ENCODE results near the gene FXYD3.
"Not testable (repeated sequence)": the region's sequence is repeated elsewhere in the genome, so short reads cannot be mapped to it uniquely, and the experiment has no call there.

The FXYD3 gene

GRCh38 chr19:35103614-35104013, 12.0 kb upstream of the FXYD3 start:
- H3K4me1 ChIP-seq (ENCODE audit: control insufficient read depth, insufficient read depth, low read length): peaks cover 23% of the 10 kb centered on the region
- not testable (repeated sequence) for H3K9me3 ChIP-seq (ENCODE audit: control insufficient read depth, low read length); H3K36me3 ChIP-seq (ENCODE audit: control insufficient read depth, insufficient read depth, low read length); H3K9ac ChIP-seq (ENCODE audit: low read length); H3K27me3 ChIP-seq (ENCODE audit: control insufficient read depth, insufficient read depth, low read length); H3K4me3 ChIP-seq (ENCODE audit: low read length)

- no peaks in the 10 kb centered on the region for H3K36me3 ChIP-seq (ENCODE audit: control insufficient read depth, insufficient read depth, low read length)
- no peaks in the 10 kb centered on the region for H3K27me3 ChIP-seq (ENCODE audit: control insufficient read depth, insufficient read depth, low read length)
- H3K9ac ChIP-seq (ENCODE audit: low read length): no peak overlapping the region
- H3K9me3 ChIP-seq (ENCODE audit: control insufficient read depth, low read length): no peaks in the 10 kb centered on the region
- H3K4me3 ChIP-seq (ENCODE audit: low read length): no peak overlapping the region
- H3K4me1 ChIP-seq (ENCODE audit: control insufficient read depth, insufficient read depth, low read length): peaks cover 27% of the 10 kb centered on the region
Observed at GRCh38 chr19:35104361-35104760, 11.3 kb upstream of the FXYD3 start.

- H3K4me1 ChIP-seq (ENCODE audit: control insufficient read depth, insufficient read depth, low read length): peaks cover 33% of the 10 kb centered on the region
- H3K36me3 ChIP-seq (ENCODE audit: control insufficient read depth, insufficient read depth, low read length): no peaks in the 10 kb centered on the region
- H3K27me3 ChIP-seq (ENCODE audit: control insufficient read depth, insufficient read depth, low read length): no peaks in the 10 kb centered on the region
- H3K4me3 ChIP-seq (ENCODE audit: low read length): no peak overlapping the region
- no peak overlapping the region for H3K9ac ChIP-seq (ENCODE audit: low read length)
- H3K9me3 ChIP-seq (ENCODE audit: control insufficient read depth, low read length): no peaks in the 10 kb centered on the region
Observed at GRCh38 chr19:35105047-35105410, 10.6 kb upstream of the FXYD3 start.

- H3K36me3 ChIP-seq (ENCODE audit: control insufficient read depth, insufficient read depth, low read length): no peaks in the 10 kb centered on the region
- H3K9ac ChIP-seq (ENCODE audit: low read length): no peak overlapping the region
- H3K4me1 ChIP-seq (ENCODE audit: control insufficient read depth, insufficient read depth, low read length): peaks cover 33% of the 10 kb centered on the region
- H3K27me3 ChIP-seq (ENCODE audit: control insufficient read depth, insufficient read depth, low read length): no peaks in the 10 kb centered on the region
- no peak overlapping the region for H3K4me3 ChIP-seq (ENCODE audit: low read length)
- no peaks in the 10 kb centered on the region for H3K9me3 ChIP-seq (ENCODE audit: control insufficient read depth, low read length)
Observed at GRCh38 chr19:35105411-35106290, 10.0 kb upstream of the FXYD3 start.

- Histone ChIP-seq H3K9ac (ENCODE audit: low read length) (no peak overlapping the region), H3K4me3 (ENCODE audit: low read length) (no peak overlapping the region)
Observed at GRCh38 chr19:35106291-35106583, 9.4 kb upstream of the FXYD3 start.

GRCh38 chr19:35106898-35107541, 8.6 kb upstream of the FXYD3 start:
- no peak overlapping the region for H3K9ac ChIP-seq (ENCODE audit: low read length)

More at GRCh38 chr19:35106291-35106583, 9.4 kb upstream of the FXYD3 start:
- Histone ChIP-seq H3K36me3 (ENCODE audit: control insufficient read depth, insufficient read depth, low read length) (no peaks in the 10 kb centered on the region), H3K9me3 (ENCODE audit: control insufficient read depth, low read length) (no peaks in the 10 kb centered on the region), H3K27me3 (ENCODE audit: control insufficient read depth, insufficient read depth, low read length) (no peaks in the 10 kb centered on the region), H3K4me1 (ENCODE audit: control insufficient read depth, insufficient read depth, low read length) (peaks cover 33% of the 10 kb centered on the region)

GRCh38 chr19:35107545-35107944, 8.1 kb upstream of the FXYD3 start:
- no peak overlapping the region for H3K9ac ChIP-seq (ENCODE audit: low read length)
- H3K9me3 ChIP-seq (ENCODE audit: control insufficient read depth, low read length): no peaks in the 10 kb centered on the region
- no peaks in the 10 kb centered on the region for H3K27me3 ChIP-seq (ENCODE audit: control insufficient read depth, insufficient read depth, low read length)
- no peaks in the 10 kb centered on the region for H3K36me3 ChIP-seq (ENCODE audit: control insufficient read depth, insufficient read depth, low read length)
- no peak overlapping the region for H3K4me3 ChIP-seq (ENCODE audit: low read length)
- peaks cover 33% of the 10 kb centered on the region for H3K4me1 ChIP-seq (ENCODE audit: control insufficient read depth, insufficient read depth, low read length)

More at GRCh38 chr19:35106898-35107541, 8.6 kb upstream of the FXYD3 start:
- Histone ChIP-seq H3K4me1 (ENCODE audit: control insufficient read depth, insufficient read depth, low read length) (peaks cover 33% of the 10 kb centered on the region), H3K9me3 (ENCODE audit: control insufficient read depth, low read length) (no peaks in the 10 kb centered on the region), H3K4me3 (ENCODE audit: low read length) (no peak overlapping the region), H3K27me3 (ENCODE audit: control insufficient read depth, insufficient read depth, low read length) (no peaks in the 10 kb centered on the region), H3K36me3 (ENCODE audit: control insufficient read depth, insufficient read depth, low read length) (no peaks in the 10 kb centered on the region)

GRCh38 chr19:35108730-35109129, 6.9 kb upstream of the FXYD3 start:
- H3K27me3 ChIP-seq (ENCODE audit: control insufficient read depth, insufficient read depth, low read length): no peaks in the 10 kb centered on the region
- H3K4me1 ChIP-seq (ENCODE audit: control insufficient read depth, insufficient read depth, low read length): peaks cover 42% of the 10 kb centered on the region
- no peak overlapping the region for H3K4me3 ChIP-seq (ENCODE audit: low read length)
- peak overlapping the region; percentile 25 for H3K9ac ChIP-seq (ENCODE audit: low read length)
- no peaks in the 10 kb centered on the region for H3K9me3 ChIP-seq (ENCODE audit: control insufficient read depth, low read length)
- H3K36me3 ChIP-seq (ENCODE audit: control insufficient read depth, insufficient read depth, low read length): no peaks in the 10 kb centered on the region

- Histone ChIP-seq H3K9me3 (ENCODE audit: control insufficient read depth, low read length) (no peaks in the 10 kb centered on the region), H3K36me3 (ENCODE audit: control insufficient read depth, insufficient read depth, low read length) (no peaks in the 10 kb centered on the region), H3K27me3 (ENCODE audit: control insufficient read depth, insufficient read depth, low read length) (no peaks in the 10 kb centered on the region), H3K4me3 (ENCODE audit: low read length) (no peak overlapping the region), H3K4me1 (ENCODE audit: control insufficient read depth, insufficient read depth, low read length) (peaks cover 50% of the 10 kb centered on the region), H3K9ac (ENCODE audit: low read length) (no peak overlapping the region)
Observed at GRCh38 chr19:35109395-35110112, 6.1 kb upstream of the FXYD3 start.

- peaks cover 55% of the 10 kb centered on the region for H3K4me1 ChIP-seq (ENCODE audit: control insufficient read depth, insufficient read depth, low read length)
- no peaks in the 10 kb centered on the region for H3K27me3 ChIP-seq (ENCODE audit: control insufficient read depth, insufficient read depth, low read length)
- no peak overlapping the region for H3K9ac ChIP-seq (ENCODE audit: low read length)
- no peaks in the 10 kb centered on the region for H3K36me3 ChIP-seq (ENCODE audit: control insufficient read depth, insufficient read depth, low read length)
- no peak overlapping the region for H3K4me3 ChIP-seq (ENCODE audit: low read length)
- H3K9me3 ChIP-seq (ENCODE audit: control insufficient read depth, low read length): no peaks in the 10 kb centered on the region
Observed at GRCh38 chr19:35110974-35111373, 4.6 kb upstream of the FXYD3 start.

- Histone ChIP-seq H3K27me3 (ENCODE audit: control insufficient read depth, insufficient read depth, low read length) (no peaks in the 10 kb centered on the region), H3K9ac (ENCODE audit: low read length) (peak overlapping the region; percentile 41), H3K4me1 (ENCODE audit: control insufficient read depth, insufficient read depth, low read length) (peaks cover 41% of the 10 kb centered on the region), H3K36me3 (ENCODE audit: control insufficient read depth, insufficient read depth, low read length) (no peaks in the 10 kb centered on the region), H3K9me3 (ENCODE audit: control insufficient read depth, low read length) (no peaks in the 10 kb centered on the region), H3K4me3 (ENCODE audit: low read length) (no peak overlapping the region)
Observed at GRCh38 chr19:35112995-35113688, 2.5 kb upstream of the FXYD3 start.
